Neural cell (in vitro differentiated cells): ENCODE data around the gene NPIPA5. TPM values are rescaled to one million over a fixed set of nuclear protein-coding genes. Genes with fewer than 3 reads are reported as not detected.

ENCODE experiments used
- H2AFZ ChIP-seq: fragments of 200-600, 300-800 bp; sonication (generic), shearing (Covaris generic); 2 replicates; pipeline ENCODE4 v1.6.0; 2014; ENCODE audit warnings: low read depth, mild to moderate bottlenecking, antibody characterized with exemption, low read length, moderate library complexity
- H3F3A ChIP-seq: fragments of 200-600 bp; shearing (Covaris generic); 2 replicates; pipeline ENCODE4 v1.6.1; 2016; ENCODE audit warnings: mild to moderate bottlenecking, moderate library complexity, mixed read lengths, antibody characterized with exemption, low read length; ENCODE audit not compliant: insufficient read depth, poor library complexity, severe bottlenecking
- H3K27ac ChIP-seq: fragments of 200-600, 300-800 bp; sonication (generic), shearing (Covaris generic); 2 replicates; pipeline ENCODE4 v1.5.1; 2014; ENCODE audit warnings: mild to moderate bottlenecking, low read length, moderate library complexity
- H3K27me3 ChIP-seq: fragments of 300-800, 200-600 bp; sonication (generic), shearing (Covaris generic); 2 replicates; pipeline ENCODE4 v1.6.0; 2014; ENCODE audit warnings: mild to moderate bottlenecking, low read depth, low read length, moderate library complexity; ENCODE audit not compliant: insufficient read depth
- H3K36me3 ChIP-seq: fragments of 300-800, 200-600 bp; sonication (generic), shearing (Covaris generic); 2 replicates; pipeline ENCODE4 v1.5.1; 2014; ENCODE audit warnings: mild to moderate bottlenecking, antibody characterized with exemption, low read length, moderate library complexity; ENCODE audit not compliant: insufficient read depth
- H3K4me2 ChIP-seq: fragments of 300-800, 200-600 bp; sonication (generic), shearing (Covaris generic); 2 replicates; pipeline ENCODE4 v1.6.0; 2014; ENCODE audit warnings: mild to moderate bottlenecking, low read length
- H3K4me3 ChIP-seq: fragments of 300-800, 200-600 bp; sonication (generic), shearing (Covaris generic); 2 replicates; pipeline ENCODE4 v1.5.1; 2014; ENCODE audit warnings: mild to moderate bottlenecking, low read length, moderate library complexity
- H3K79me2 ChIP-seq: fragments of 200-600 bp; shearing (Covaris generic); replicated peaks from 2 replicates; pipeline ENCODE4 v1.6.0; 2014; ENCODE audit warnings: mild to moderate bottlenecking, low read length, moderate library complexity; ENCODE audit not compliant: insufficient read depth
- H3K9ac ChIP-seq: fragments of 300-800, 200-600 bp; sonication (generic), shearing (Covaris generic); 2 replicates; pipeline ENCODE4 v1.6.1; 2016; ENCODE audit warnings: mild to moderate bottlenecking, low read length, mixed read lengths
- H3K9me2 ChIP-seq: fragments of 200-600 bp; shearing (Covaris generic); 2 replicates; pipeline ENCODE4 v1.6.1; 2016; ENCODE audit warnings: mild to moderate bottlenecking, low read length, mixed read lengths; ENCODE audit not compliant: insufficient read depth
- H3K9me3 ChIP-seq: fragments of 200-600, 300-800 bp; sonication (generic), shearing (Covaris generic); 2 replicates; pipeline ENCODE4 v1.6.1; 2016; ENCODE audit warnings: mild to moderate bottlenecking, mixed run types, low read length, moderate library complexity, mixed read lengths
- H4K20me1 ChIP-seq: fragments of 200-600 bp; shearing (Covaris generic); 2 replicates; pipeline ENCODE4 v1.6.1; 2016; ENCODE audit warnings: mild to moderate bottlenecking, mixed run types; ENCODE audit not compliant: insufficient read depth
- CTCF ChIP-seq: fragments of 450-650 bp; IDR thresholded peaks from 2 replicates; pipeline ENCODE4 v1.5.1; 2014; ENCODE audit warnings: antibody characterized with exemption, mild to moderate bottlenecking, moderate library complexity; ENCODE audit not compliant: poor library complexity, severe bottlenecking
- EP300 ChIP-seq: fragments of 450-650 bp; conservative IDR thresholded peaks from 2 replicates; pipeline ENCODE4 v1.6.1; 2014; ENCODE audit warnings: antibody characterized with exemption, mild to moderate bottlenecking, moderate library complexity; ENCODE audit not compliant: poor library complexity, severe bottlenecking
- EZH2 ChIP-seq: fragments of 200-600, 300-800 bp; shearing (Covaris generic), sonication (generic); IDR thresholded peaks from 2 replicates; pipeline ENCODE4 v1.6.1; 2014; ENCODE audit warnings: antibody characterized with exemption, low read length, borderline replicate concordance, mild to moderate bottlenecking; ENCODE audit not compliant: insufficient read depth, poor library complexity, severe bottlenecking
- MXI1 ChIP-seq: fragments of 450-650 bp; conservative IDR thresholded peaks from 2 replicates; pipeline ENCODE4 v1.6.1; 2014; ENCODE audit warnings: antibody characterized with exemption, mild to moderate bottlenecking; ENCODE audit not compliant: poor library complexity, severe bottlenecking
- POLR2AphosphoS5 ChIP-seq: IDR thresholded peaks from 2 replicates; pipeline ENCODE4 v1.6.1; 2012
- RAD21 ChIP-seq: fragments of 450-650 bp; conservative IDR thresholded peaks from 2 replicates; pipeline ENCODE4 v1.6.1; 2014; ENCODE audit warnings: antibody characterized with exemption, mild to moderate bottlenecking, moderate library complexity
- SMC3 ChIP-seq: fragments of 450-650 bp; conservative IDR thresholded peaks from 2 replicates; pipeline ENCODE4 v1.6.1; 2014; ENCODE audit warnings: antibody characterized with exemption, mild to moderate bottlenecking, moderate library complexity; ENCODE audit not compliant: poor library complexity
- TAF1 ChIP-seq: IDR thresholded peaks from 2 replicates; pipeline ENCODE4 v1.6.1; 2012; ENCODE audit warnings: low read depth
- polyA plus RNA-seq: library from polyadenylated mRNA; depleted of rRNA; stranded (reverse); fragments of >200 nt; gene quantifications from 2 replicates; pipeline ENCODE4 v1.2.3, GENCODE V29; 2014
- TF ChIP-seq, protein P1 (sequence below): IDR thresholded peaks from 2 replicates; pipeline ENCODE4 v1.6.1; 2012; ENCODE audit warnings: borderline replicate concordance

Gene NPIPA5
- polyA plus RNA-seq, 1 donor from 2014 or later: 27.2 TPM

DNA sequence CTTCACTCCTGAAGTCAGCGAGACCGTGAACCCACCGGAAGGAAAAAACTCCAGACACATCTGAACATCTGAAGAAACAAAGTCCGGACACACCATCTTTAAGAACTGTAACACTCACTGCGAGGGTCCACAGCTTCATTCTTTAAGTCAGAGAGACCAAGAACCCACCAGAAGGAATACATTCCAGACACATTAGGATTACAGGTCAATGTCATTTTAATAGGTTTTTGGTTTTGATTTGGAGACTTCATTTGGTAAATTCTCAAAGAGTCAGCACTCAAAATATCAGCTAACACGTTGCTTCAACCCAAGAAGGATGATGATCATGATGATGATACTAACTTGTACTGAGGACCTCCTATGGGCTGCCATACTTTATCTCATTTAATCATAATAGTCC, 48.7 kb upstream of the NPIPA5 start:
- Histone ChIP-seq H3K9me2 (no peaks in the 10 kb centered on the region), H3F3A (no peaks in the 10 kb centered on the region), H3K36me3 (no peaks in the 10 kb centered on the region), H3K9ac (no peak overlapping the region), H3K79me2 (no peaks in the 10 kb centered on the region), H2AFZ (no peak overlapping the region), H3K4me3 (no peak overlapping the region), H3K27ac (no peak overlapping the region), H3K9me3 (no peaks in the 10 kb centered on the region), H3K4me2 (no peak overlapping the region), H3K27me3 (no peaks in the 10 kb centered on the region), H4K20me1 (no peaks in the 10 kb centered on the region)
- TF ChIP-seq EZH2 (no peak), MXI1 (no peak), POLR2AphosphoS5 (no peak), SMC3 (no peak), RAD21 (no peak), TAF1 (no peak), EP300 (no peak), CTCF (no peak)
- TF ChIP-seq, protein P1, sequence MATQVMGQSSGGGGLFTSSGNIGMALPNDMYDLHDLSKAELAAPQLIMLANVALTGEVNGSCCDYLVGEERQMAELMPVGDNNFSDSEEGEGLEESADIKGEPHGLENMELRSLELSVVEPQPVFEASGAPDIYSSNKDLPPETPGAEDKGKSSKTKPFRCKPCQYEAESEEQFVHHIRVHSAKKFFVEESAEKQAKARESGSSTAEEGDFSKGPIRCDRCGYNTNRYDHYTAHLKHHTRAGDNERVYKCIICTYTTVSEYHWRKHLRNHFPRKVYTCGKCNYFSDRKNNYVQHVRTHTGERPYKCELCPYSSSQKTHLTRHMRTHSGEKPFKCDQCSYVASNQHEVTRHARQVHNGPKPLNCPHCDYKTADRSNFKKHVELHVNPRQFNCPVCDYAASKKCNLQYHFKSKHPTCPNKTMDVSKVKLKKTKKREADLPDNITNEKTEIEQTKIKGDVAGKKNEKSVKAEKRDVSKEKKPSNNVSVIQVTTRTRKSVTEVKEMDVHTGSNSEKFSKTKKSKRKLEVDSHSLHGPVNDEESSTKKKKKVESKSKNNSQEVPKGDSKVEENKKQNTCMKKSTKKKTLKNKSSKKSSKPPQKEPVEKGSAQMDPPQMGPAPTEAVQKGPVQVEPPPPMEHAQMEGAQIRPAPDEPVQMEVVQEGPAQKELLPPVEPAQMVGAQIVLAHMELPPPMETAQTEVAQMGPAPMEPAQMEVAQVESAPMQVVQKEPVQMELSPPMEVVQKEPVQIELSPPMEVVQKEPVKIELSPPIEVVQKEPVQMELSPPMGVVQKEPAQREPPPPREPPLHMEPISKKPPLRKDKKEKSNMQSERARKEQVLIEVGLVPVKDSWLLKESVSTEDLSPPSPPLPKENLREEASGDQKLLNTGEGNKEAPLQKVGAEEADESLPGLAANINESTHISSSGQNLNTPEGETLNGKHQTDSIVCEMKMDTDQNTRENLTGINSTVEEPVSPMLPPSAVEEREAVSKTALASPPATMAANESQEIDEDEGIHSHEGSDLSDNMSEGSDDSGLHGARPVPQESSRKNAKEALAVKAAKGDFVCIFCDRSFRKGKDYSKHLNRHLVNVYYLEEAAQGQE: no peak

DNA sequence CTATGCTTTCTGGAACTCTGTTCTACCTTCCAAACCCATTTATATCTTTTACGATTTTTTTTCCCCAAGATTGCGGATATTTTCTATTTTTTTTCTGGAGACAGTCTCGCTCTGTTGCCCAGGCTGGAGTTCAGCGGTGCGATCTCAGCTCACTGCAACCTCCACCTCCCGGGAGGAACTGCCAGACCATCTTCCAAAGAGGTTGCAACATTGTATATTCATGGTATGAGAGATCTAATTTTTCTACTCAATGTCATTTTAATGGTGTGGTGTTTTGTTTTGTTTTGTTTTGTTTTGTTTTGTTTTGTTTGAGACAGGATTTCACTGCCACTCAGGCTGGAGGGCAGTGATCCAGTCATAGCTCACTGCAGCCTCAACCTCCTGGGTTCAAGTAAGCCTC, 47.8 kb upstream of the NPIPA5 start:
- no peak overlapping the region for H2AFZ ChIP-seq
- no peaks in the 10 kb centered on the region for H3K27me3 ChIP-seq
- H3K79me2 ChIP-seq: no peaks in the 10 kb centered on the region

More for the DNA sequence above, 47.8 kb upstream of the NPIPA5 start:
- H3K36me3 ChIP-seq: no peaks in the 10 kb centered on the region
- H3K9ac ChIP-seq: no peak overlapping the region
- H3K9me3 ChIP-seq: no peaks in the 10 kb centered on the region
- no peaks in the 10 kb centered on the region for H3F3A ChIP-seq
- no peak overlapping the region for H3K4me2 ChIP-seq
- H4K20me1 ChIP-seq: no peaks in the 10 kb centered on the region
- H3K4me3 ChIP-seq: no peak overlapping the region
- H3K27ac ChIP-seq: no peak overlapping the region
- TF ChIP-seq, protein P1: no peak
- TF ChIP-seq RAD21 (no peak), SMC3 (no peak), TAF1 (no peak), CTCF (no peak), EZH2 (no peak), POLR2AphosphoS5 (no peak), EP300 (no peak), MXI1 (no peak)
- no peaks in the 10 kb centered on the region for H3K9me2 ChIP-seq
